Body of pancreas (tissue), 4 donors: ENCODE results near the gene ATP8A2. TPM values are rescaled to one million over a fixed set of nuclear protein-coding genes. Genes with fewer than 3 reads are reported as not detected.
"Not testable (repeated sequence)": the region's sequence is repeated elsewhere in the genome, so short reads cannot be mapped to it uniquely, and the experiment has no call there.

ENCODE experiments used
- ATAC-seq: fragments of 150-250 bp; one replicate; pipeline ENCODE4 v1.9.1; 2016
- DNase-seq, 4 donors: peaks; one replicate each; pipeline ENCODE4 v3.0.0-alpha.2; 2019
- H3K27ac ChIP-seq, 4 donors: fragments of 200-600 bp; sonication (generic); 1 replicate in 3 of 4; 2 replicates in 1 of 4; pipeline versions ENCODE4 v1.5.1 to v1.6.1; 2016 to 2019; ENCODE audit warnings: mild to moderate bottlenecking in 1 of 4, mixed read lengths in 1 of 4, moderate library complexity in 1 of 4
- H3K27me3 ChIP-seq, 2 donors: fragments of 200-600 bp; sonication (generic); one replicate each; pipeline ENCODE4 v1.6.0; 2016; ENCODE audit warnings: mild to moderate bottlenecking in 1 of 2
- H3K36me3 ChIP-seq, 2 donors: fragments of 200-600 bp; sonication (generic); replicated peaks in 1 of 2; 2 replicates each; pipeline ENCODE4 v1.5.1; 2016; ENCODE audit warnings: low read depth in 2 of 2; ENCODE audit not compliant: insufficient read depth in 1 of 2
- H3K4me1 ChIP-seq: fragments of 200-600 bp; sonication (generic); one replicate; pipeline ENCODE4 v1.6.0; 2016
- H3K4me3 ChIP-seq, 2 donors: fragments of 200-600 bp; sonication (generic); 1 replicate in 1 of 2; 2 replicates in 1 of 2; pipeline ENCODE4 v1.5.1; 2016 to 2019
- H3K9me3 ChIP-seq, 3 donors: fragments of 200-600 bp; sonication (generic); 1 replicate in 2 of 3; 2 replicates in 1 of 3; pipeline ENCODE4 v1.5.1; 2016
- POLR2A ChIP-seq, 3 donors: fragments of 450-650 bp; IDR thresholded peaks; one replicate each; pipeline ENCODE4 v1.6.1; 2016; ENCODE audit warnings: antibody characterized with exemption in 3 of 3, mild to moderate bottlenecking in 2 of 3
- WGBS, 2 donors: methylation state at CpG; one replicate each; pipeline ENCODE4 v1.1.5; 2017; 5-methylcytosine and 5-hydroxymethylcytosine counted together
- intact Hi-C: fragments of 100-400 bp; cut with DNase I; formaldehyde crosslinking; loops from one replicate; pipeline ENCODE4 v1.15.1; 2023
- total RNA-seq, 2 donors: library from RNA; depleted of rRNA; stranded (reverse); fragments of >200 nt; gene quantifications; one replicate each; pipeline ENCODE4 v1.1.0, GENCODE V29; 2016
- TF ChIP-seq, protein P1 (sequence below), 7 experiments: fragments of 450-650 bp in 4 of 7; fragments of 200-600 bp in 3 of 7; sonication (generic) in 3 of 7; IDR thresholded peaks; one replicate each; pipeline ENCODE4 v1.5.1; 2016 to 2019; ENCODE audit warnings: antibody characterized with exemption in 7 of 7

ATP8A2 gene
- total RNA-seq, 2 donors from 2014 or later = under 0.01 TPM; not detected in 1

DNA sequence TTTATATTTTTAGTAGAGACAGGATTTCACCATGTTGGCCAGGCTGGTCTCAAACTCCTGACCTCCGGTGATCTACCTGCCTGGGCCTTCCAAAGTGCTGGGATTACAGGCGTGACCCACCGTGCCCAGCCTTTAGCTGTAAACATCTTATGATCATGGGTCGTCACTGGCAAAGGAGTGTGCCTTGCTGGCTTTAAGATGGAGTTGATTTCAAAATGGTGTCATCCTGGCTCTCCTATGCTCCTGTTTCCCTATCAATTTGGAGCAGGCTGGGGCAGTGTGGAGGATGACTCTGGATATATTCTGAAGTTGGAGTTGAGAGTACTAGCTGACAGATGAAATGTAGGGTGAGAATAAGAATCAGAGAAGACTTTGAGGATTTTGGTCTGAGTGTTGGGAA is 18.4 kb upstream of the ATP8A2 start:
- intact Hi-C loops = no loop called here
- Histone ChIP-seq H3K36me3 (no peaks in the 10 kb centered on the region), H3K27ac (no peak overlapping the region), H3K4me3 (no peak overlapping the region), H3K27me3 (no peaks in the 10 kb centered on the region), H3K4me1 (no peaks in the 10 kb centered on the region), H3K9me3 (no peaks in the 10 kb centered on the region)
- no peak for TF ChIP-seq POLR2A (IDR thresholded peaks at IDR 0.05)
- TF ChIP-seq, protein P1, sequence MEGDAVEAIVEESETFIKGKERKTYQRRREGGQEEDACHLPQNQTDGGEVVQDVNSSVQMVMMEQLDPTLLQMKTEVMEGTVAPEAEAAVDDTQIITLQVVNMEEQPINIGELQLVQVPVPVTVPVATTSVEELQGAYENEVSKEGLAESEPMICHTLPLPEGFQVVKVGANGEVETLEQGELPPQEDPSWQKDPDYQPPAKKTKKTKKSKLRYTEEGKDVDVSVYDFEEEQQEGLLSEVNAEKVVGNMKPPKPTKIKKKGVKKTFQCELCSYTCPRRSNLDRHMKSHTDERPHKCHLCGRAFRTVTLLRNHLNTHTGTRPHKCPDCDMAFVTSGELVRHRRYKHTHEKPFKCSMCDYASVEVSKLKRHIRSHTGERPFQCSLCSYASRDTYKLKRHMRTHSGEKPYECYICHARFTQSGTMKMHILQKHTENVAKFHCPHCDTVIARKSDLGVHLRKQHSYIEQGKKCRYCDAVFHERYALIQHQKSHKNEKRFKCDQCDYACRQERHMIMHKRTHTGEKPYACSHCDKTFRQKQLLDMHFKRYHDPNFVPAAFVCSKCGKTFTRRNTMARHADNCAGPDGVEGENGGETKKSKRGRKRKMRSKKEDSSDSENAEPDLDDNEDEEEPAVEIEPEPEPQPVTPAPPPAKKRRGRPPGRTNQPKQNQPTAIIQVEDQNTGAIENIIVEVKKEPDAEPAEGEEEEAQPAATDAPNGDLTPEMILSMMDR (IDR thresholded peaks at IDR 0.05) = no peak
- no peak for ATAC-seq
- no peak for DNase-seq
- 86 to 87% methylated on average over 4 of the region's 4 CpGs for WGBS, 2 donors

DNA sequence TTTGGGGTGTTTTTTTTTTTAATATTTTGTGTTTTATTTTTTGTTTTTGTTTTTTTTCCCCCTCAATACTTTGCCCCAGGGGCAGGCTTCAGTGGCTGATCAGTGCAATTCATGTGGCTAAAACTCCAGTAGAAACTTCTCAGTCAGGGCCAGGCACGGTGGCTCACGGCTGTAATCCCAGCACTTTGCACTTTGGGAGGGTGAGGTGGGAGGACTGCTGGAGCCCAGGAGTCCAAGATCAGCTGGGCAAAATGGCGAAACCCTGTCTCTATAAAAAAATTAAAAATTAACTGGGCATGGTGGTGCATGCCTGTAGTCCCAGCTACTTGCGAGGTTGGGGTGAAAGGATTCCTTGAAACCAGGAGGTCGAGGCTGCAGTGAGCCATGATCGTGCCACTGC is 17.4 kb upstream of the ATP8A2 start:
- no peak overlapping the region for H3K4me3 ChIP-seq
- no peak for DNase-seq
- H3K9me3 ChIP-seq = no peaks in the 10 kb centered on the region
- intact Hi-C loops = no loop called here
- WGBS, 2 donors = 61 to 69% methylated on average over 6 of the region's 6 CpGs
- no peaks in the 10 kb centered on the region for H3K4me1 ChIP-seq
- no peak overlapping the region for H3K27ac ChIP-seq
- H3K27me3 ChIP-seq = no peaks in the 10 kb centered on the region
- no peak for ATAC-seq
- TF ChIP-seq POLR2A (IDR thresholded peaks at IDR 0.05) = no peak
- TF ChIP-seq, protein P1 (IDR thresholded peaks at IDR 0.05) = no peak
- H3K36me3 ChIP-seq = no peaks in the 10 kb centered on the region

DNA sequence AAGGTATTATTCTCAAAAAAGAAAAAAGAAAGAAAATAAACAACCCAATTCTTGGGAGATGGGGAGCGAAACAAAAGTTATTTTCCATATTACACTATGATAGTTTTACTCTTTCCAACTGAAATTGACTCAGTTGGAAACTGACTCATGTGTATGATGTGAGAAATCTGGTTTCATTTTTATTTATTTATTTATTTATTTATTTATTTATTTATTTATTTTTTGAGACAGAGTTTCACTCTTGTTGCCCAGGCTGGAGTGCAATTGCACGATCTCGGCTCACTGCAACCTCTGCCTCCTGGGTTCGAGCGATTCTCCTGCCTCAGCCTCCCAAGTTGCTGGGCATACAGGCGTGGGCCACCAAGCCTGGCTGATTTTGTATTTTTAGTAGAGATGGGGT is 11.3 kb upstream of the ATP8A2 start:
- H3K27ac ChIP-seq, ATAC-seq, H3K4me1 ChIP-seq, DNase-seq, H3K27me3 ChIP-seq, H3K9me3 ChIP-seq, H3K36me3 ChIP-seq, H3K4me3 ChIP-seq, intact Hi-C loops: not testable (repeated sequence)
- 91 to 93% methylated on average over 6 of the region's 6 CpGs for WGBS, 2 donors

DNA sequence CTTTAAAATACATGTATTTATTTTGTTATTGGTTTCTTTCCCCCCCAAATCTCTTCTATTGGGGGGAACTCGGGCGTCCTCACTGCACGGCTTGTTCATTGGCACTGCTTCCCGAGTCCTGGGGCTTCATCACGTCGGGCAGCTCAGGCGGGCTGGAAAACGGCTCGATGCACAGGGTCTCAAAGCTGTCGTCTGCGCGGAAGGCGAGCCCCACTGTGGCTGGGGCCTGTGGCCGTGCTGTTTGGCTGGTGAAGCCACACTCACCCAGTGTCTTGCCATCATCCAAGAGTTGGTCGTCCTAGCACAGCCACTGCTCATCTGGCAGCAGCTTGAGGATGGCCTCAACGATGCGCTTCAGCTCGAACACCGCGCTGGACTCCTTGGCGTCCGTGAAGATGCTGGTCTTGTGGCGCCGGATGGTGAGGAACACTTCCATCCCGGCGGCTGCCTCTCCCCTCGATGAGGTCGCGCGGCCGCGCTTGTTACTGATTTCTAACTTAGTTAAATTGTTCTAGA is 6.0 kb upstream of the ATP8A2 start:
- TF ChIP-seq, protein P1 (IDR thresholded peaks at IDR 0.05) = no peak
- no peak for TF ChIP-seq POLR2A (IDR thresholded peaks at IDR 0.05)
- Histone ChIP-seq H3K4me3 (no peak overlapping the region), H3K27me3 (no peaks in the 10 kb centered on the region), H3K9me3 (no peaks in the 10 kb centered on the region), H3K4me1 (no peaks in the 10 kb centered on the region), H3K36me3 (no peaks in the 10 kb centered on the region), H3K27ac (no peak overlapping the region)
- intact Hi-C loops = no loop called here
- 86 to 87% methylated on average over 29 to 32 of the region's 32 CpGs for WGBS, 2 donors
- DNase-seq (no peak), ATAC-seq (no peak)

DNA sequence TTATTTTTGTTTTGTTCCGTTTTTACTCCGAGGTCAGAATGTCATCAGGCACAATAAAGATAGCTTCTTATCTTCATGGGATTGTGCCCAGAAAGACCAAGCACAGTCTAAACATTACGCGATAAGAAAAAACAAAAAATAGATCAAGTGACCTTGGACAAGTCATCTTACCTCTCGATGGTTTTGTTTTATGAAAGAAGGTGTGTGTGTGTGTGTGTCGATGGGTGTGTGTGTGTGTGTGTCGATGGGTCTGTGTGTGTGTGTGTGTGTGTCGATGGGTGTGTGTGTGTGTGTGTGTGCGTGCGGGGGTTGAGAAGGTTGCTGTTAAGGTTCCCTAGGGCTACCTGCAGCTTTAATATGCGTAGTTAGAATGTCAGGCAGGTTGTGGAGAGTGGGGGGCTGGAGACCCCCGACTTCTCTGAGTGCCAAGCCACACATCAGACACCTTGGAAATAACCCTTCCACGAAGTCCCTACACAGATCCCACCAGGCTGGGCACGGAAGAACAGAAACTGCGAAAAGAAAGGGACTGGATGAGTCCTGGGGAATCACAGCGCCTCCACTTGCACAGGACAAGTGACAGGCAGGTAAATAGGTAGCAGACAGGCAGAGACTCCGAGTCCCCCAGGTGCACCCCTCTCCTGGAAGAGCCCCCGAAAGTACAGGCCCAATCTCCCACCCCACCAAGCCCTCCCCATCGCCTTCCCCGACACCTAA is 458 bp upstream of the ATP8A2 start:
- intact Hi-C loops = no loop called here

More for the DNA sequence above, 458 bp upstream of the ATP8A2 start:
- DNase-seq (no peak), ATAC-seq (no peak)
- Histone ChIP-seq H3K27ac (no peak overlapping the region), H3K4me3 (no peak overlapping the region), H3K4me1 (peaks cover 11% of the 10 kb centered on the region), H3K36me3 (no peaks in the 10 kb centered on the region), H3K27me3 (peaks cover 5 to 13% of the 10 kb centered on the region in 2 donors), H3K9me3 (no peaks in the 10 kb centered on the region)
- WGBS, 2 donors = 12 to 13% methylated on average over 14 to 20 of the region's 20 CpGs
- TF ChIP-seq POLR2A (IDR thresholded peaks at IDR 0.05) = no peak
- TF ChIP-seq, protein P1 (IDR thresholded peaks at IDR 0.05) = no peak
